ENCODE data around the gene MGARP. TPM values are rescaled to one million over a fixed set of nuclear protein-coding genes. Genes with fewer than 3 reads are reported as not detected.

Gene MGARP
- polyA plus RNA-seq, 1 of the 3 experiments (the other 2 are of a cell fraction), result 22.9 TPM

DNA sequence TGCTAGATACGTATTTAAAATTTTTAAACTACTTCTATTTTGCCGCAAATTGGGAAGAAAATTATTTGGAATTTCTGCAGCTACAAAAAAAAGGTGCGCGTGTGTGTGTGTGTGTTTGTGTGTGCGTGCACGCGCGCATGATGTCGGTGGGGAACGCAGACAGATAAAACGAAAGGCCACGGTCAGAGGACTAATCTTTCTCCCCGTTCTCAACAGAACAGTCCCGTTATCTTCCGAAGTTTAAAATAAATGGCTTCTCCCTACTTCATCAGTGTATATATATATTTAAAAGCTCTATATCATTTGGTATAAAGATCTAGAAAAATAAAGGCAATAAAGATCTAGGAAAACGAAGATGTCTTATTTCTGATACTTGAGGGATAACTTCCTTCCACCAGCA is 1.5 kb downstream of the MGARP start:
- Histone ChIP-seq H3F3A (replicated peaks; ENCODE audit: insufficient read depth) (peaks cover 18% of the 10 kb centered on the region), H3K4me2 (no peak overlapping the region), H3K36me3 (replicated peaks in 1 of 2; ENCODE audit: control insufficient read depth in 1 of 2, insufficient read depth in 2 of 2, low read length in 1 of 2) (no peaks in the 10 kb centered on the region), H3K9me3 (no peaks in the 10 kb centered on the region), H4K20me1 (ENCODE audit: insufficient read depth) (no peaks in the 10 kb centered on the region), H3K4me3 (ENCODE audit: low read depth in 2 of 2, low read length in 1 of 2) (peak overlapping the region in 1 of 2 experiments; percentile 55; a peak in 1 of 4 replicates), H3K9me2 (no peaks in the 10 kb centered on the region), H3K27ac (ENCODE audit: low read depth in 2 of 2, low read length in 1 of 2) (no peak overlapping the region), H2AFZ (ENCODE audit: low read depth) (no peak overlapping the region), H3K27me3 (ENCODE audit: insufficient read depth) (no peaks in the 10 kb centered on the region), H3K79me2 (ENCODE audit: insufficient read depth) (no peaks in the 10 kb centered on the region), H3K9ac (no peak overlapping the region), H3K4me1 (ENCODE audit: control insufficient read depth in 1 of 2, insufficient read depth in 2 of 2, low read depth in 1 of 2, low read length in 1 of 2) (peaks cover 0 to 7% of the 10 kb centered on the region in 2 experiments; a peak in 3 of 4 replicates)
- no peak for DNase-seq
- ChIA-PET POLR2A (no interaction called here), CTCF (no interaction called here)
- TF ChIP-seq, protein P1, sequence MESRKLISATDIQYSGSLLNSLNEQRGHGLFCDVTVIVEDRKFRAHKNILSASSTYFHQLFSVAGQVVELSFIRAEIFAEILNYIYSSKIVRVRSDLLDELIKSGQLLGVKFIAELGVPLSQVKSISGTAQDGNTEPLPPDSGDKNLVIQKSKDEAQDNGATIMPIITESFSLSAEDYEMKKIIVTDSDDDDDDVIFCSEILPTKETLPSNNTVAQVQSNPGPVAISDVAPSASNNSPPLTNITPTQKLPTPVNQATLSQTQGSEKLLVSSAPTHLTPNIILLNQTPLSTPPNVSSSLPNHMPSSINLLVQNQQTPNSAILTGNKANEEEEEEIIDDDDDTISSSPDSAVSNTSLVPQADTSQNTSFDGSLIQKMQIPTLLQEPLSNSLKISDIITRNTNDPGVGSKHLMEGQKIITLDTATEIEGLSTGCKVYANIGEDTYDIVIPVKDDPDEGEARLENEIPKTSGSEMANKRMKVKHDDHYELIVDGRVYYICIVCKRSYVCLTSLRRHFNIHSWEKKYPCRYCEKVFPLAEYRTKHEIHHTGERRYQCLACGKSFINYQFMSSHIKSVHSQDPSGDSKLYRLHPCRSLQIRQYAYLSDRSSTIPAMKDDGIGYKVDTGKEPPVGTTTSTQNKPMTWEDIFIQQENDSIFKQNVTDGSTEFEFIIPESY (IDR thresholded peaks at IDR 0.05; ENCODE audit: borderline replicate concordance, low read depth), result no peak
- TF ChIP-seq, protein P2, sequence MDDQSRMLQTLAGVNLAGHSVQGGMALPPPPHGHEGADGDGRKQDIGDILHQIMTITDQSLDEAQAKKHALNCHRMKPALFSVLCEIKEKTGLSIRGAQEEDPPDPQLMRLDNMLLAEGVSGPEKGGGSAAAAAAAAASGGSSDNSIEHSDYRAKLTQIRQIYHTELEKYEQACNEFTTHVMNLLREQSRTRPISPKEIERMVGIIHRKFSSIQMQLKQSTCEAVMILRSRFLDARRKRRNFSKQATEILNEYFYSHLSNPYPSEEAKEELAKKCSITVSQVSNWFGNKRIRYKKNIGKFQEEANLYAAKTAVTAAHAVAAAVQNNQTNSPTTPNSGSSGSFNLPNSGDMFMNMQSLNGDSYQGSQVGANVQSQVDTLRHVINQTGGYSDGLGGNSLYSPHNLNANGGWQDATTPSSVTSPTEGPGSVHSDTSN (IDR thresholded peaks at IDR 0.05), result no peak
- no peak for TF ChIP-seq FOXM1 (IDR thresholded peaks at IDR 0.05; ENCODE audit: low read depth)
- WGBS (ENCODE audit: low lambda C conversion rate), result 97% methylated on average over 16 of the region's 16 CpGs

DNA sequence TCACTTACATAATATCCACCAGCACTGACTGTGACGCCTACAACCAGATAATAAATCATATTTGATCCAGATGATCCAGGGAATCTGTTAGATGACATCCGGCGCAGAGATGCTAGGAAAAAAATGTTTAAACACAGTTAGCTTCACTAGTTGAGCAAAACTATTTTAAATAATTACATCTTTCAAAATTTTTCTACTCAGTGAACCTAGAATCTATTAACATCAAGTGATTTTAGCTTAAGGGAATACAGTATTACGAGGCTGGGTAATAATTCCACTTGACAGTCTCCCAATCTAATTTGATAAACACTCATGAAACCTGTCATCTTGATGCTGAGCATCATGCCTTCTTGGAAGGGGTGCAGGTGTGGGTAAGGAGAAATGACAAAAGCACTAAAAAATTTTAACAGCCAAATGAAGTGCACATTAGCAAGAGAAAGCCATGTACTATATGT is 4.7 kb downstream of the MGARP start:
- CTCF ChIA-PET, result interaction anchor here (1.1 to 1.7 kb wide), 3 partner anchors 20 to 32 kb away, joined by 3 to 7 read pairs (median 3); no protein-coding TSS in a partner anchor

More for the DNA sequence above, 4.7 kb downstream of the MGARP start:
- no peak overlapping the region for H3K9ac ChIP-seq
- H4K20me1 ChIP-seq (ENCODE audit: insufficient read depth), result no peaks in the 10 kb centered on the region
- H3K36me3 ChIP-seq (replicated peaks in 1 of 2; ENCODE audit: control insufficient read depth in 1 of 2, insufficient read depth in 2 of 2, low read length in 1 of 2), result no peaks in the 10 kb centered on the region
- WGBS (ENCODE audit: low lambda C conversion rate), result 44% methylated on average over 4 of the region's 4 CpGs
- H3K9me3 ChIP-seq, result no peaks in the 10 kb centered on the region
- H3K27me3 ChIP-seq (ENCODE audit: insufficient read depth), result no peaks in the 10 kb centered on the region
- H3F3A ChIP-seq (replicated peaks; ENCODE audit: insufficient read depth), result peaks cover 9% of the 10 kb centered on the region
- H3K27ac ChIP-seq (ENCODE audit: low read depth in 2 of 2, low read length in 1 of 2), result peak overlapping the region in 1 of 2 experiments; percentile 41; a peak in 1 of 4 replicates
- H3K4me2 ChIP-seq, result no peak overlapping the region
- H3K4me1 ChIP-seq (ENCODE audit: control insufficient read depth in 1 of 2, insufficient read depth in 2 of 2, low read depth in 1 of 2, low read length in 1 of 2), result peaks cover 0 to 7% of the 10 kb centered on the region in 2 experiments; a peak in 2 of 4 replicates
- no peak overlapping the region for H2AFZ ChIP-seq (ENCODE audit: low read depth)
- 0 out of 2 replicates have a peak, but pooled peaks have one; percentile 53 for TF ChIP-seq FOXM1 (IDR thresholded peaks at IDR 0.05; ENCODE audit: low read depth)
- peak; percentile 48 for TF ChIP-seq CHD2 (IDR thresholded peaks at IDR 0.05; ENCODE audit: low read length, partially characterized antibody)
- 0 out of 2 replicates have a peak, but pooled peaks have one; percentile 26 for TF ChIP-seq TEAD4 (IDR thresholded peaks at IDR 0.05; ENCODE audit: borderline replicate concordance, insufficient read depth)
- TF ChIP-seq TCF12 (IDR thresholded peaks at IDR 0.05), result peak; percentile 83
- TF ChIP-seq, protein P3, sequence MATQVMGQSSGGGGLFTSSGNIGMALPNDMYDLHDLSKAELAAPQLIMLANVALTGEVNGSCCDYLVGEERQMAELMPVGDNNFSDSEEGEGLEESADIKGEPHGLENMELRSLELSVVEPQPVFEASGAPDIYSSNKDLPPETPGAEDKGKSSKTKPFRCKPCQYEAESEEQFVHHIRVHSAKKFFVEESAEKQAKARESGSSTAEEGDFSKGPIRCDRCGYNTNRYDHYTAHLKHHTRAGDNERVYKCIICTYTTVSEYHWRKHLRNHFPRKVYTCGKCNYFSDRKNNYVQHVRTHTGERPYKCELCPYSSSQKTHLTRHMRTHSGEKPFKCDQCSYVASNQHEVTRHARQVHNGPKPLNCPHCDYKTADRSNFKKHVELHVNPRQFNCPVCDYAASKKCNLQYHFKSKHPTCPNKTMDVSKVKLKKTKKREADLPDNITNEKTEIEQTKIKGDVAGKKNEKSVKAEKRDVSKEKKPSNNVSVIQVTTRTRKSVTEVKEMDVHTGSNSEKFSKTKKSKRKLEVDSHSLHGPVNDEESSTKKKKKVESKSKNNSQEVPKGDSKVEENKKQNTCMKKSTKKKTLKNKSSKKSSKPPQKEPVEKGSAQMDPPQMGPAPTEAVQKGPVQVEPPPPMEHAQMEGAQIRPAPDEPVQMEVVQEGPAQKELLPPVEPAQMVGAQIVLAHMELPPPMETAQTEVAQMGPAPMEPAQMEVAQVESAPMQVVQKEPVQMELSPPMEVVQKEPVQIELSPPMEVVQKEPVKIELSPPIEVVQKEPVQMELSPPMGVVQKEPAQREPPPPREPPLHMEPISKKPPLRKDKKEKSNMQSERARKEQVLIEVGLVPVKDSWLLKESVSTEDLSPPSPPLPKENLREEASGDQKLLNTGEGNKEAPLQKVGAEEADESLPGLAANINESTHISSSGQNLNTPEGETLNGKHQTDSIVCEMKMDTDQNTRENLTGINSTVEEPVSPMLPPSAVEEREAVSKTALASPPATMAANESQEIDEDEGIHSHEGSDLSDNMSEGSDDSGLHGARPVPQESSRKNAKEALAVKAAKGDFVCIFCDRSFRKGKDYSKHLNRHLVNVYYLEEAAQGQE (IDR thresholded peaks at IDR 0.05; ENCODE audit: low read depth, low read length), result no peak
- TF ChIP-seq GATA2 (CRISPR knock-in tag; IDR thresholded peaks at IDR 0.05), result peak; percentile 53; the same call in 1 of the 2 replicates
- TF ChIP-seq EP300 (IDR thresholded peaks at IDR 0.05; ENCODE audit: borderline replicate concordance in 1 of 2, low read depth in 1 of 2, low read length in 1 of 2), result peak in 1 of 2 experiments; percentile 90; a peak in 2 of 4 replicates
- no peak for TF ChIP-seq NRF1 (IDR thresholded peaks at IDR 0.05; ENCODE audit: low read depth, low read length)
- TF ChIP-seq, protein P4, sequence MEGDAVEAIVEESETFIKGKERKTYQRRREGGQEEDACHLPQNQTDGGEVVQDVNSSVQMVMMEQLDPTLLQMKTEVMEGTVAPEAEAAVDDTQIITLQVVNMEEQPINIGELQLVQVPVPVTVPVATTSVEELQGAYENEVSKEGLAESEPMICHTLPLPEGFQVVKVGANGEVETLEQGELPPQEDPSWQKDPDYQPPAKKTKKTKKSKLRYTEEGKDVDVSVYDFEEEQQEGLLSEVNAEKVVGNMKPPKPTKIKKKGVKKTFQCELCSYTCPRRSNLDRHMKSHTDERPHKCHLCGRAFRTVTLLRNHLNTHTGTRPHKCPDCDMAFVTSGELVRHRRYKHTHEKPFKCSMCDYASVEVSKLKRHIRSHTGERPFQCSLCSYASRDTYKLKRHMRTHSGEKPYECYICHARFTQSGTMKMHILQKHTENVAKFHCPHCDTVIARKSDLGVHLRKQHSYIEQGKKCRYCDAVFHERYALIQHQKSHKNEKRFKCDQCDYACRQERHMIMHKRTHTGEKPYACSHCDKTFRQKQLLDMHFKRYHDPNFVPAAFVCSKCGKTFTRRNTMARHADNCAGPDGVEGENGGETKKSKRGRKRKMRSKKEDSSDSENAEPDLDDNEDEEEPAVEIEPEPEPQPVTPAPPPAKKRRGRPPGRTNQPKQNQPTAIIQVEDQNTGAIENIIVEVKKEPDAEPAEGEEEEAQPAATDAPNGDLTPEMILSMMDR (IDR thresholded peaks at IDR 0.05), result no peak
- TF ChIP-seq, protein P2 (IDR thresholded peaks at IDR 0.05), result peak; percentile 72
- TF ChIP-seq, protein P5, sequence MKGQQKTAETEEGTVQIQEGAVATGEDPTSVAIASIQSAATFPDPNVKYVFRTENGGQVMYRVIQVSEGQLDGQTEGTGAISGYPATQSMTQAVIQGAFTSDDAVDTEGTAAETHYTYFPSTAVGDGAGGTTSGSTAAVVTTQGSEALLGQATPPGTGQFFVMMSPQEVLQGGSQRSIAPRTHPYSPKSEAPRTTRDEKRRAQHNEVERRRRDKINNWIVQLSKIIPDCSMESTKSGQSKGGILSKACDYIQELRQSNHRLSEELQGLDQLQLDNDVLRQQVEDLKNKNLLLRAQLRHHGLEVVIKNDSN (IDR thresholded peaks at IDR 0.05; ENCODE audit: borderline replicate concordance, low read depth), result no peak
- peak; percentile 56; the same call in 1 of the 2 replicates for TF ChIP-seq POLR2AphosphoS5 (IDR thresholded peaks at IDR 0.05; ENCODE audit: low read depth, low read length)
- TF ChIP-seq ELF1 (IDR thresholded peaks at IDR 0.05), result no peak
- TF ChIP-seq RCOR1 (IDR thresholded peaks at IDR 0.05; ENCODE audit: low read length), result peak; percentile 65
- DNase-seq, result peak; percentile 59
- H3K79me2 ChIP-seq (ENCODE audit: insufficient read depth), result no peaks in the 10 kb centered on the region
- H3K4me3 ChIP-seq (ENCODE audit: low read depth in 2 of 2, low read length in 1 of 2), result no peak overlapping the region
- POLR2A ChIA-PET, result no interaction called here
- no peaks in the 10 kb centered on the region for H3K9me2 ChIP-seq
